OCI-LY1 (cell line): ENCODE results near the gene NEURL1B.

Experiments used
- H2AFZ ChIP-seq: fragments of 200-600 bp; sonication (generic), shearing (Covaris generic); 2 replicates; pipeline ENCODE4 v1.6.0; 2014; ENCODE audit warnings: antibody characterized with exemption, mild to moderate bottlenecking, low read length
- H3F3A ChIP-seq: fragments of 200-600 bp; sonication (generic), shearing (Covaris generic); 2 replicates; pipeline ENCODE4 v1.6.0; 2014; ENCODE audit warnings: mild to moderate bottlenecking, antibody characterized with exemption, low read length, moderate library complexity; ENCODE audit not compliant: insufficient read depth
- H3K27ac ChIP-seq: fragments of 200-600 bp; sonication (generic); 2 replicates; pipeline ENCODE4 v1.5.1; 2014; ENCODE audit warnings: low read length, mixed run types, mild to moderate bottlenecking, low read depth; ENCODE audit not compliant: poor library complexity, severe bottlenecking
- H3K27me3 ChIP-seq: fragments of 200-600 bp; sonication (generic); 2 replicates; pipeline ENCODE4 v1.6.0; 2014; ENCODE audit warnings: antibody characterized with exemption, mild to moderate bottlenecking, low read length, moderate library complexity; ENCODE audit not compliant: insufficient read depth
- H3K36me3 ChIP-seq: fragments of 200-600 bp; sonication (generic); 2 replicates; pipeline ENCODE4 v1.6.1; 2014; ENCODE audit warnings: mild to moderate bottlenecking, antibody characterized with exemption, low read length, moderate library complexity, mixed read lengths; ENCODE audit not compliant: insufficient read depth
- H3K4me1 ChIP-seq: fragments of 200-600 bp; sonication (generic); 2 replicates; pipeline ENCODE4 v1.5.1; 2014; ENCODE audit warnings: mild to moderate bottlenecking, low read length, moderate library complexity; ENCODE audit not compliant: insufficient read depth, severe bottlenecking
- H3K4me2 ChIP-seq: fragments of 200-600 bp; sonication (generic), shearing (Covaris generic); 2 replicates; pipeline ENCODE4 v1.6.1; 2014; ENCODE audit warnings: low read length
- H3K4me3 ChIP-seq: fragments of 200-600 bp; sonication (generic); 2 replicates; pipeline ENCODE4 v1.5.1; 2014; ENCODE audit warnings: low read length, low read depth, mild to moderate bottlenecking, mixed read lengths; ENCODE audit not compliant: poor library complexity, severe bottlenecking
- H3K79me2 ChIP-seq: fragments of 200-600 bp; shearing (Covaris generic); 2 replicates; pipeline ENCODE4 v1.6.1; 2016; ENCODE audit warnings: mixed run types, low read length, mixed read lengths; ENCODE audit not compliant: insufficient read depth
- H3K9ac ChIP-seq: fragments of 200-600 bp; sonication (generic), shearing (Covaris generic); 2 replicates; pipeline ENCODE4 v1.6.1; 2014; ENCODE audit warnings: mild to moderate bottlenecking, low read length, mixed read lengths
- H3K9me2 ChIP-seq: fragments of 200-600 bp; sonication (generic), shearing (Covaris generic); 2 replicates; pipeline ENCODE4 v1.6.1; 2014; ENCODE audit warnings: low read depth, mild to moderate bottlenecking, low read length, mixed read lengths
- H3K9me3 ChIP-seq: fragments of 200-600 bp; shearing (Covaris generic); 2 replicates; pipeline ENCODE4 v1.6.1; 2014; ENCODE audit warnings: low read length, mixed read lengths
- H4K20me1 ChIP-seq: fragments of 200-600 bp; sonication (generic), shearing (Covaris generic); 2 replicates; pipeline ENCODE4 v1.6.0; 2016; ENCODE audit warnings: mild to moderate bottlenecking, low read length; ENCODE audit not compliant: insufficient read depth
- CTCF ChIP-seq: fragments of 200-600 bp; sonication (generic), shearing (Covaris generic); IDR thresholded peaks from 2 replicates; pipeline ENCODE4 v1.5.1; 2017; ENCODE audit warnings: mild to moderate bottlenecking, antibody characterized with exemption, low read length, moderate library complexity, mixed read lengths
- EZH2 ChIP-seq: fragments of 200-600 bp; sonication (generic), shearing (Covaris generic); IDR thresholded peaks from 2 replicates; pipeline ENCODE4 v1.8.0; 2017; ENCODE audit warnings: borderline replicate concordance, mixed run types, mild to moderate bottlenecking, antibody characterized with exemption, low read length, moderate library complexity, mixed read lengths

The NEURL1B gene

GRCh38 chr5:172730981-172731679, 90.1 kb downstream of the NEURL1B start:
- Histone ChIP-seq H3K9ac (no peak overlapping the region), H3K79me2 (no peaks in the 10 kb centered on the region), H4K20me1 (no peaks in the 10 kb centered on the region), H3F3A (no peaks in the 10 kb centered on the region), H3K27ac (no peak overlapping the region), H3K9me3 (no peaks in the 10 kb centered on the region), H3K4me2 (no peak overlapping the region), H3K36me3 (no peaks in the 10 kb centered on the region), H3K4me1 (no peaks in the 10 kb centered on the region), H2AFZ (no peak overlapping the region), H3K27me3 (peaks cover 8% of the 10 kb centered on the region), H3K9me2 (no peaks in the 10 kb centered on the region), H3K4me3 (no peak overlapping the region)
- no peak for TF ChIP-seq CTCF
- no peak for TF ChIP-seq EZH2

- Histone ChIP-seq H4K20me1 (no peaks in the 10 kb centered on the region), H3K27me3 (peaks cover 8% of the 10 kb centered on the region), H3K4me3 (no peak overlapping the region), H2AFZ (no peak overlapping the region), H3K4me1 (no peaks in the 10 kb centered on the region), H3K27ac (no peak overlapping the region), H3K4me2 (no peak overlapping the region), H3K9me3 (no peaks in the 10 kb centered on the region), H3K9me2 (no peaks in the 10 kb centered on the region), H3K9ac (no peak overlapping the region), H3F3A (no peaks in the 10 kb centered on the region), H3K36me3 (no peaks in the 10 kb centered on the region), H3K79me2 (no peaks in the 10 kb centered on the region)
- no peak for TF ChIP-seq EZH2
- TF ChIP-seq CTCF, result no peak
Observed at GRCh38 chr5:172731680-172732074, 90.6 kb downstream of the NEURL1B start.

GRCh38 chr5:172732201-172732865, 91.3 kb downstream of the NEURL1B start:
- Histone ChIP-seq H3K79me2 (no peaks in the 10 kb centered on the region), H3K27me3 (peaks cover 8% of the 10 kb centered on the region), H3K9ac (no peak overlapping the region), H3K9me3 (no peaks in the 10 kb centered on the region), H3K9me2 (no peaks in the 10 kb centered on the region), H3F3A (no peaks in the 10 kb centered on the region), H3K36me3 (no peaks in the 10 kb centered on the region), H3K4me2 (no peak overlapping the region), H3K27ac (no peak overlapping the region), H2AFZ (no peak overlapping the region), H3K4me1 (no peaks in the 10 kb centered on the region), H3K4me3 (no peak overlapping the region), H4K20me1 (no peaks in the 10 kb centered on the region)
- TF ChIP-seq EZH2 (no peak), CTCF (no peak)
